HG02678 (cell line): ENCODE results near the gene CHCHD3.

ENCODE experiments used
- ATAC-seq: cut with Tn5 transposase; IDR thresholded peaks from one replicate; pipeline ENCODE4 v1.9.1; 2021; ENCODE audit warnings: mild to moderate bottlenecking, moderate library complexity; ENCODE audit not compliant: unreplicated experiment

CHCHD3 gene

GRCh38 chr7:132755538-132756483 lies 326.1 kb downstream of the CHCHD3 start:
- ATAC-seq, result no peak

- no peak for ATAC-seq
Measured at GRCh38 chr7:132752431-132752830, 329.5 kb downstream of the CHCHD3 start.

GRCh38 chr7:132751244-132751647 lies 330.6 kb downstream of the CHCHD3 start:
- ATAC-seq, result no peak

- ATAC-seq, result no peak
Measured at GRCh38 chr7:132750530-132751217, 331.2 kb downstream of the CHCHD3 start.

GRCh38 chr7:132750096-132750495 lies 331.8 kb downstream of the CHCHD3 start:
- ATAC-seq, result no peak

GRCh38 chr7:132745510-132745909 lies 336.4 kb downstream of the CHCHD3 start:
- ATAC-seq, result no peak

- no peak for ATAC-seq
Measured at GRCh38 chr7:132743974-132744373, 337.9 kb downstream of the CHCHD3 start.

GRCh38 chr7:132742189-132742612 lies 339.7 kb downstream of the CHCHD3 start:
- no peak for ATAC-seq

- ATAC-seq, result no peak
Measured at GRCh38 chr7:132740176-132740575, 341.7 kb downstream of the CHCHD3 start.

GRCh38 chr7:132739271-132739955 lies 342.5 kb downstream of the CHCHD3 start:
- no peak for ATAC-seq

- no peak for ATAC-seq
Measured at GRCh38 chr7:132738254-132738653, 343.6 kb downstream of the CHCHD3 start.

GRCh38 chr7:132735476-132735875 lies 346.4 kb downstream of the CHCHD3 start:
- no peak for ATAC-seq
